B cell (primary cell): ENCODE measurements around the gene FBLN5. TPM values are rescaled to one million over a fixed set of nuclear protein-coding genes. Genes with fewer than 3 reads are reported as not detected.

Experiments
- ATAC-seq: fragments of 200-7000 bp; cut with Tn5 transposase; one replicate; pipeline ENCODE4 v1.10.0; 2021; ENCODE audit warnings: low read depth, mild to moderate bottlenecking, moderate number of reproducible peaks, moderate library complexity
- CTCF ChIA-PET: fragments of 350-600 bp; sonication (Branson Sonifier 250); formaldehyde crosslinking; loops from one replicate; lab custom pipeline; 2021; ENCODE audit warnings: antibody characterized with exemption, inconsistent platforms; lab: Charles Lee
- POLR2A ChIA-PET: fragments of 350-600 bp; sonication (Branson Sonifier 250); formaldehyde crosslinking; loops from one replicate; lab custom pipeline; 2021; ENCODE audit warnings: antibody characterized with exemption; lab: Charles Lee
- DNase-seq: peaks from one replicate; pipeline ENCODE4 v3.0.0; 2013
- H2AFZ ChIP-seq: 2 replicates; pipeline ENCODE4 v1.6.1; 2012; ENCODE audit warnings: mild to moderate bottlenecking, low read depth, low read length; ENCODE audit not compliant: insufficient read depth, poor library complexity, severe bottlenecking
- H3K27ac ChIP-seq, 2 donors: 1 replicate in 1 of 2; 2 replicates in 1 of 2; pipeline ENCODE4 v1.5.1; 2012 to 2013; ENCODE audit warnings: low read length in 2 of 2, mild to moderate bottlenecking in 2 of 2, moderate library complexity in 1 of 2
- H3K27me3 ChIP-seq, 4 experiments: fragments of 200-600 bp in 1 of 4; sonication (generic) in 1 of 4; replicated peaks in 1 of 4; 1 replicate in 2 of 4; 2 replicates in 2 of 4; pipeline versions ENCODE4 v1.6.1 to v1.7.0; 2013 to 2016; ENCODE audit warnings: low read length in 3 of 4, mild to moderate bottlenecking in 2 of 4, mixed read lengths in 1 of 4, moderate library complexity in 1 of 4; ENCODE audit not compliant: insufficient read depth in 4 of 4, control insufficient read depth in 3 of 4; ENCODE audit errors: control extremely low read depth in 1 of 4
- H3K36me3 ChIP-seq, 2 experiments: replicated peaks in 1 of 2; 1 replicate in 1 of 2; 2 replicates in 1 of 2; pipeline versions ENCODE4 v1.6.1 to v1.7.1; 2013; ENCODE audit warnings: low read length in 1 of 2; ENCODE audit not compliant: insufficient read depth in 2 of 2, control insufficient read depth in 1 of 2; ENCODE audit errors: control extremely low read depth in 1 of 2, extremely low read depth in 1 of 2
- H3K4me1 ChIP-seq, 2 donors: fragments of 200-600 bp in 1 of 2; sonication (generic) in 1 of 2; 1 replicate in 1 of 2; 2 replicates in 1 of 2; pipeline versions ENCODE4 v1.5.1 to v1.6.1; 2013 to 2017; ENCODE audit warnings: low read length in 2 of 2; ENCODE audit not compliant: control insufficient read depth in 2 of 2, insufficient read depth in 2 of 2
- H3K4me2 ChIP-seq: replicated peaks from 2 replicates; pipeline ENCODE3; 2012; ENCODE audit warnings: mild to moderate bottlenecking, low read depth, low read length; ENCODE audit not compliant: poor library complexity, severe bottlenecking
- H3K4me3 ChIP-seq, 5 experiments: fragments of 200-600 bp in 1 of 5; sonication (generic) in 1 of 5; 1 replicate in 3 of 5; 2 replicates in 2 of 5; pipeline versions ENCODE4 v1.5.1 to v1.7.0; 2011 to 2016; ENCODE audit warnings: low read length in 4 of 5, mild to moderate bottlenecking in 4 of 5, low read depth in 2 of 5, control low read depth in 1 of 5, moderate library complexity in 1 of 5; ENCODE audit not compliant: insufficient read depth in 1 of 5; ENCODE audit errors: control extremely low read depth in 1 of 5, extremely low read depth in 1 of 5
- H3K79me2 ChIP-seq: fragments of 200-600 bp; sonication (generic); one replicate; pipeline ENCODE4 v1.6.0; 2016; ENCODE audit warnings: low read length; ENCODE audit not compliant: control insufficient read depth, insufficient read depth
- H3K9ac ChIP-seq: fragments of 200-600 bp; sonication (generic); 2 replicates; pipeline ENCODE4 v1.6.1; 2017; ENCODE audit warnings: mild to moderate bottlenecking, low read length, moderate library complexity
- H3K9me3 ChIP-seq, 3 donors: one replicate each; pipeline versions ENCODE4 v1.6.1 to v1.7.1; 2013; ENCODE audit warnings: low read length in 2 of 3; ENCODE audit not compliant: control insufficient read depth in 2 of 3, insufficient read depth in 1 of 3; ENCODE audit errors: control extremely low read depth in 1 of 3
- H4K20me1 ChIP-seq: 2 replicates; pipeline ENCODE4 v1.6.0; 2012; ENCODE audit warnings: mild to moderate bottlenecking, low read length; ENCODE audit not compliant: insufficient read depth, control insufficient read depth, poor library complexity, severe bottlenecking
- H3K27ac Mint-ChIP-seq: one replicate; pipeline ENCODE4 v1.8.0; 2021; ENCODE audit warnings: mixed read lengths
- H3K27me3 Mint-ChIP-seq: one replicate; pipeline ENCODE4 v1.8.0; 2021; ENCODE audit warnings: mixed read lengths
- H3K4me1 Mint-ChIP-seq: one replicate; pipeline ENCODE4 v1.8.0; 2021; ENCODE audit warnings: mixed read lengths
- H3K4me3 Mint-ChIP-seq: one replicate; pipeline ENCODE4 v1.8.0; 2021; ENCODE audit warnings: mixed read lengths
- H3K9me3 Mint-ChIP-seq: one replicate; pipeline ENCODE4 v1.8.0; 2022; ENCODE audit warnings: mixed read lengths; ENCODE audit not compliant: insufficient read depth
- EZH2 ChIP-seq: IDR thresholded peaks from 2 replicates; pipeline ENCODE4 v1.6.1; 2012; ENCODE audit warnings: borderline replicate concordance, low read depth, mild to moderate bottlenecking, moderate library complexity, low read length; ENCODE audit not compliant: insufficient read depth, poor library complexity, severe bottlenecking
- WGBS: methylation state at CpG from one replicate; pipeline ENCODE4 v1.1.5; 2013; ENCODE audit warnings: missing lambda C conversion rate; ENCODE audit not compliant: insufficient coverage; 5-methylcytosine and 5-hydroxymethylcytosine counted together
- intact Hi-C: fragments of 100-400 bp; cut with micrococcal nuclease; formaldehyde crosslinking; loops from one replicate; pipeline ENCODE4 v1.10.0; 2022
- polyA plus RNA-seq: library from polyadenylated mRNA; depleted of rRNA; stranded (reverse); fragments of >200 nt; gene quantifications from 2 replicates; pipeline ENCODE4 v1.2.3, GENCODE V29; 2012
- total RNA-seq, 2 donors: library from RNA; stranded (reverse); fragments of 120-200 nt in 1 of 2; gene quantifications; 1 replicate in 1 of 2; 2 replicates in 1 of 2; pipeline versions ENCODE4 v1.2.3 to v1.2.4, GENCODE V29; 2013 to 2022
- TF ChIP-seq, protein P1 (sequence below): fragments of 200-600 bp; IDR thresholded peaks from one replicate; pipeline ENCODE4 v1.8.0; 2022; ENCODE audit warnings: antibody characterized with exemption, mild to moderate bottlenecking

FBLN5 gene
- total and polyA plus RNA-seq, 2 donors (not counting 1 experiment from before 2014, with no cell fraction given): 0.31 to 0.37 TPM

DNA sequence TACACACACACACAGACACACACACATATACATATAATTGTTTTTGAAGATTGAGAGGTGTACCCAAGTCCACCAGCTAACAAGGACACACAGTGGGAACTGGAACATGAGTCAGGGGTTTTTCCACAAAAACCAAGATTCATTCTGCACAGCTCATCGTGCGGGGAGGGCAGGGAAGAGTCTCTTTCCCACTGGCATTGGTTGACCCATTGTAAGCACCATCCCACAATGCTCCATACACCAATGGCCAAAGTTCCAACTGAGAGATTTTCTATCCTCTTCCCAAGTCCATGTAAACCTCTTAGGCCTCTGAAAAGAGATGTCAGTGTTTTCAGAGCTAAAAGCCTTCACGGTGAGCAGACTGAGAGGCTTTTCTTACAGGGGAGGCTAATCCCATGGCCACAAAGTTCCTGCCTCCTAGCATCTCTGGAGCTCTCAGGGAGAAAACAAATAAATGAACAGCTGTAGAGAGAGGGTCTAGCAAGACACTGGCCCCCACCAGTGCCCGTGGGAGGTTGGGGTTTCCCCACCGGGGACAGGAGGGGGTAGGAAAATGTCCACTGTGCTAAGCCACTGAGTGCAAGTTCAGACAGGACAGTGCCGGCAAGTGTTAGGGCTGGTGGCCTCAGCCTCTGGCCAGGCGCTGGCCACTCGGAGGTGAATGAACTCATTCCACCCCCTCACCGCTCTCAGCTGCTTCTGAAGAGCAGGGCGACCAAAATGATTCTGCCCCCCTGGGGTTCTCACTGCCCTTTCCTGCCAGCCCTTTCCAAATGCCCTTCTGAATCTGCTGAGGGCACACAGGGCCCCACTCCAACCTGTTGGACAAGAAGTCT is 58.6 kb downstream of the FBLN5 start:
- ChIA-PET POLR2A (no interaction called here), CTCF (no interaction called here)
- Mint-ChIP-seq H3K27ac (no peak overlapping the region), H3K4me1 (no peaks in the 10 kb centered on the region), H3K27me3 (no peaks in the 10 kb centered on the region), H3K9me3 (no peaks in the 10 kb centered on the region), H3K4me3 (no peak overlapping the region)
- no peak overlapping the region for H3K9ac ChIP-seq
- no peak for DNase-seq
- H3K27me3 ChIP-seq: peaks cover 0 to 5% (median 0%) of the 10 kb centered on the region in 4 experiments
- H3K4me3 ChIP-seq: no peak overlapping the region
- WGBS: 93% methylated on average over 9 of the region's 10 CpGs
- H3K4me1 ChIP-seq: no peaks in the 10 kb centered on the region
- H3K9me3 ChIP-seq: no peaks in the 10 kb centered on the region
- no peaks in the 10 kb centered on the region for H3K36me3 ChIP-seq
- no peak for ATAC-seq
- H3K4me2 ChIP-seq: no peak overlapping the region
- TF ChIP-seq, protein P1, sequence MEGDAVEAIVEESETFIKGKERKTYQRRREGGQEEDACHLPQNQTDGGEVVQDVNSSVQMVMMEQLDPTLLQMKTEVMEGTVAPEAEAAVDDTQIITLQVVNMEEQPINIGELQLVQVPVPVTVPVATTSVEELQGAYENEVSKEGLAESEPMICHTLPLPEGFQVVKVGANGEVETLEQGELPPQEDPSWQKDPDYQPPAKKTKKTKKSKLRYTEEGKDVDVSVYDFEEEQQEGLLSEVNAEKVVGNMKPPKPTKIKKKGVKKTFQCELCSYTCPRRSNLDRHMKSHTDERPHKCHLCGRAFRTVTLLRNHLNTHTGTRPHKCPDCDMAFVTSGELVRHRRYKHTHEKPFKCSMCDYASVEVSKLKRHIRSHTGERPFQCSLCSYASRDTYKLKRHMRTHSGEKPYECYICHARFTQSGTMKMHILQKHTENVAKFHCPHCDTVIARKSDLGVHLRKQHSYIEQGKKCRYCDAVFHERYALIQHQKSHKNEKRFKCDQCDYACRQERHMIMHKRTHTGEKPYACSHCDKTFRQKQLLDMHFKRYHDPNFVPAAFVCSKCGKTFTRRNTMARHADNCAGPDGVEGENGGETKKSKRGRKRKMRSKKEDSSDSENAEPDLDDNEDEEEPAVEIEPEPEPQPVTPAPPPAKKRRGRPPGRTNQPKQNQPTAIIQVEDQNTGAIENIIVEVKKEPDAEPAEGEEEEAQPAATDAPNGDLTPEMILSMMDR: no peak
- no peak for TF ChIP-seq EZH2
- H2AFZ ChIP-seq: no peak overlapping the region
- no peak overlapping the region for H3K27ac ChIP-seq
- intact Hi-C loops: no loop called here
- H4K20me1 ChIP-seq: no peaks in the 10 kb centered on the region
- no peaks in the 10 kb centered on the region for H3K79me2 ChIP-seq

GRCh38 chr14:91886961-91887360 is 60.5 kb downstream of the FBLN5 start:
- H3K9me3 Mint-ChIP-seq: no peaks in the 10 kb centered on the region
- Histone ChIP-seq H2AFZ (no peak overlapping the region), H3K4me2 (no peak overlapping the region), H3K4me3 (no peak overlapping the region), H3K9ac (no peak overlapping the region), H3K79me2 (no peaks in the 10 kb centered on the region), H3K4me1 (no peaks in the 10 kb centered on the region), H4K20me1 (no peaks in the 10 kb centered on the region), H3K27ac (no peak overlapping the region), H3K9me3 (no peaks in the 10 kb centered on the region), H3K36me3 (no peaks in the 10 kb centered on the region), H3K27me3 (no peaks in the 10 kb centered on the region)
- intact Hi-C loops: no loop called here
- H3K27ac Mint-ChIP-seq: no peak overlapping the region
- ChIA-PET POLR2A (no interaction called here), CTCF (no interaction called here)
- WGBS: 100% methylated on average over 8 of the region's 8 CpGs
- no peak overlapping the region for H3K4me3 Mint-ChIP-seq
- DNase-seq: no peak
- H3K27me3 Mint-ChIP-seq: no peaks in the 10 kb centered on the region
- no peak for ATAC-seq
- H3K4me1 Mint-ChIP-seq: no peaks in the 10 kb centered on the region
- TF ChIP-seq, protein P1: no peak
- no peak for TF ChIP-seq EZH2
